PC-9 (cell line): ENCODE data around the gene SGPL1. TPM values are rescaled to one million over a fixed set of nuclear protein-coding genes. Genes with fewer than 3 reads are reported as not detected.

ENCODE experiments used
- BruUV-seq: library from RNA; stranded (reverse); fragments of 400-500 nt; replicated peaks from 2 replicates; lab custom pipeline; 2021; lab: Mats Ljungman, UMichigan
- CTCF ChIA-PET: fragments of 300-600 bp; sonication (Branson Sonifier 250); formaldehyde crosslinking; loops from one replicate; lab custom pipeline; 2022; ENCODE audit warnings: antibody characterized with exemption; lab: Charles Lee
- POLR2A ChIA-PET: fragments of 300-600 bp; sonication (Branson Sonifier 250); formaldehyde crosslinking; loops from one replicate; lab custom pipeline; 2022; ENCODE audit warnings: antibody characterized with exemption; ENCODE audit not compliant: unreplicated experiment; lab: Charles Lee
- DNase-seq, 2 experiments: peaks; one replicate each; pipeline versions ENCODE4 v3.0.0 to v3.0.0-alpha.2; 2015 to 2022; ENCODE audit warnings: mixed read lengths in 1 of 2
- H2AFZ ChIP-seq: fragments of 200-600 bp; sonication (generic); 2 replicates; pipeline ENCODE4 v1.8.1; 2017; ENCODE audit warnings: antibody characterized with exemption
- H3F3A ChIP-seq: fragments of 200-600 bp; sonication (generic); 2 replicates; pipeline ENCODE4 v1.8.1; 2017; ENCODE audit warnings: antibody characterized with exemption, mild to moderate bottlenecking, low read depth; ENCODE audit not compliant: insufficient read depth
- H3K27ac ChIP-seq: fragments of 200-600 bp; sonication (generic); 2 replicates; pipeline ENCODE4 v1.6.1; 2016; ENCODE audit warnings: mixed run types
- H3K27me3 ChIP-seq: fragments of 200-600 bp; sonication (generic); 2 replicates; pipeline ENCODE4 v1.6.1; 2016; ENCODE audit warnings: low read depth, mixed run types; ENCODE audit not compliant: insufficient read depth
- H3K36me3 ChIP-seq: fragments of 200-600 bp; sonication (generic); 2 replicates; pipeline ENCODE4 v1.6.1; 2016; ENCODE audit warnings: low read depth, mixed run types
- H3K4me1 ChIP-seq: fragments of 200-600 bp; sonication (generic); replicated peaks from 2 replicates; pipeline ENCODE4 v1.6.1; 2016; ENCODE audit warnings: mixed run types; ENCODE audit not compliant: insufficient read depth
- H3K4me2 ChIP-seq: fragments of 200-600 bp; sonication (generic); 2 replicates; pipeline ENCODE4 v1.6.1; 2017; ENCODE audit warnings: mixed run types
- H3K4me3 ChIP-seq: fragments of 200-600 bp; sonication (generic); 2 replicates; pipeline ENCODE4 v1.6.1; 2016; ENCODE audit warnings: mixed run types
- H3K79me2 ChIP-seq: fragments of 200-600 bp; sonication (generic); 2 replicates; pipeline ENCODE4 v1.6.1; 2017; ENCODE audit warnings: low read depth, mixed run types
- H3K9me2 ChIP-seq: fragments of 200-600 bp; sonication (generic); 2 replicates; pipeline ENCODE4 v1.8.1; 2017; ENCODE audit warnings: mild to moderate bottlenecking; ENCODE audit not compliant: insufficient read depth
- H3K9me3 ChIP-seq: fragments of 200-600 bp; sonication (generic); 2 replicates; pipeline ENCODE4 v1.8.1; 2016; ENCODE audit warnings: low read depth; ENCODE audit not compliant: insufficient read depth
- H4K20me1 ChIP-seq: fragments of 200-600 bp; sonication (generic); 2 replicates; pipeline ENCODE4 v1.8.1; 2017; ENCODE audit not compliant: insufficient read depth
- CTCF ChIP-seq: fragments of 200-600 bp; sonication (generic); conservative IDR thresholded peaks from 2 replicates; pipeline ENCODE4 v1.6.1; 2017; ENCODE audit warnings: mixed run types, antibody characterized with exemption, mild to moderate bottlenecking, moderate library complexity
- EZH2 ChIP-seq: fragments of 200-600 bp; sonication (generic); IDR thresholded peaks from 2 replicates; pipeline ENCODE4 v1.8.0; 2017; ENCODE audit warnings: antibody characterized with exemption, low read depth
- intact Hi-C: fragments of 100-400 bp; cut with micrococcal nuclease; formaldehyde crosslinking; loops from one replicate; pipeline ENCODE4 v1.10.0; 2022; ENCODE audit not compliant: unreplicated experiment
- total RNA-seq: library from RNA; stranded (reverse); gene quantifications from 2 replicates; pipeline ENCODE4 v1.2.3, GENCODE V29; 2021

Gene SGPL1
- total RNA-seq, 1 experiment from 2014 or later, result 96.9 TPM

- H3K27ac ChIP-seq, result no peak overlapping the region
- no peak overlapping the region for H3K4me2 ChIP-seq
- H3K27me3 ChIP-seq, result no peaks in the 10 kb centered on the region
- H2AFZ ChIP-seq, result no peak overlapping the region
- ChIA-PET POLR2A (no interaction called here), CTCF (no interaction called here)
- H3K9me3 ChIP-seq, result no peaks in the 10 kb centered on the region
- H3K79me2 ChIP-seq, result no peaks in the 10 kb centered on the region
- TF ChIP-seq EZH2 (no peak), CTCF (no peak)
- H3F3A ChIP-seq, result peaks cover 13% of the 10 kb centered on the region; the same call in 1 of the 2 replicates
- no peaks in the 10 kb centered on the region for H4K20me1 ChIP-seq
- intact Hi-C loops, result no loop called here
- peaks cover 44% of the 10 kb centered on the region for H3K36me3 ChIP-seq
- H3K9me2 ChIP-seq, result no peaks in the 10 kb centered on the region
- peak in 1 of 2 experiments; percentile 64 for DNase-seq
- H3K4me3 ChIP-seq, result no peak overlapping the region
- no peaks in the 10 kb centered on the region for H3K4me1 ChIP-seq
- BruUV-seq, result no TSS peak
Observed at GRCh38 chr10:70874061-70874460, 58.3 kb downstream of the SGPL1 start.

- no peak overlapping the region for H3K4me3 ChIP-seq
- H3K79me2 ChIP-seq, result no peaks in the 10 kb centered on the region
- H3K9me3 ChIP-seq, result no peaks in the 10 kb centered on the region
- H4K20me1 ChIP-seq, result no peaks in the 10 kb centered on the region
- H3K27ac ChIP-seq, result 0 out of 2 replicates have a peak overlapping the region, but pooled peaks have one; percentile 24
- TF ChIP-seq EZH2 (no peak), CTCF (no peak)
- POLR2A ChIA-PET, result interaction anchor here (0.6 kb wide), 1 partner anchor 262 kb away, joined by 4 read pairs; no protein-coding TSS in a partner anchor
- H3K4me2 ChIP-seq, result no peak overlapping the region
- intact Hi-C loops, result no loop called here
- 0 out of 2 replicates have a peak, but pooled peaks cover 8% of the 10 kb centered on the region for H3K4me1 ChIP-seq
- no peaks in the 10 kb centered on the region for H3K9me2 ChIP-seq
- no peak for DNase-seq
- BruUV-seq, result no TSS peak
- H3F3A ChIP-seq, result peaks cover 21% of the 10 kb centered on the region; the same call in 1 of the 2 replicates
- CTCF ChIA-PET, result interaction anchor here (0.9 kb wide), 1 partner anchor 119 kb away, joined by 3 read pairs; no protein-coding TSS in a partner anchor
- H2AFZ ChIP-seq, result no peak overlapping the region
- peaks cover 27% of the 10 kb centered on the region for H3K36me3 ChIP-seq
- H3K27me3 ChIP-seq, result no peaks in the 10 kb centered on the region
Observed at GRCh38 chr10:70879207-70879606, 63.5 kb downstream of the SGPL1 start.

- no peaks in the 10 kb centered on the region for H3K9me2 ChIP-seq
- DNase-seq, result peak; percentile 59 to 76
- no peak overlapping the region for H3K27ac ChIP-seq
- TF ChIP-seq EZH2 (no peak), CTCF (peak; percentile 97)
- no peaks in the 10 kb centered on the region for H4K20me1 ChIP-seq
- no peak overlapping the region for H3K4me3 ChIP-seq
- H3K79me2 ChIP-seq, result no peaks in the 10 kb centered on the region
- CTCF ChIA-PET, result no interaction called here
- 0 out of 2 replicates have a peak, but pooled peaks cover 8% of the 10 kb centered on the region for H3K4me1 ChIP-seq
- intact Hi-C loops, result loop anchor here (1.0 to 10.0 kb wide), 6 partner anchors 65 to 655 kb away; partner anchors contain the start of gene SGPL1
- H3K36me3 ChIP-seq, result peaks cover 30% of the 10 kb centered on the region
- no peak overlapping the region for H3K4me2 ChIP-seq
- H3K27me3 ChIP-seq, result no peaks in the 10 kb centered on the region
- POLR2A ChIA-PET, result no interaction called here
- H2AFZ ChIP-seq, result no peak overlapping the region
- H3F3A ChIP-seq, result peaks cover 26% of the 10 kb centered on the region; the same call in 1 of the 2 replicates
- BruUV-seq, result no TSS peak
- H3K9me3 ChIP-seq, result no peaks in the 10 kb centered on the region
Observed at GRCh38 chr10:70880077-70880534, 64.4 kb downstream of the SGPL1 start.
